Middle frontal gyrus (tissue), 1 donor: Measurements from ENCODE around the gene MARCHF9.
"Not testable (repeated sequence)": the region's sequence is repeated elsewhere in the genome, so short reads cannot be mapped to it uniquely, and the experiment has no call there.

Experiments used
- DNase-seq: peaks from one replicate; pipeline ENCODE4 v3.0.0-alpha.2; 2015; ENCODE audit warnings: low spot score; ENCODE audit errors: extremely low spot score

MARCHF9 gene

GRCh38 chr12:57754411-57755193, at the start of gene MARCHF9:
Gene MARCHF9 (plus strand): TSS chr12:57755103. CDS start chr12:57755529, 426 bp downstream.
- DNase-seq, result no peak

GRCh38 chr12:57707250-57707649, 47.7 kb upstream of the MARCHF9 start:
- no peak for DNase-seq

- DNase-seq, result no peak
Measured at GRCh38 chr12:57708296-57708695, 46.6 kb upstream of the MARCHF9 start.

DNA sequence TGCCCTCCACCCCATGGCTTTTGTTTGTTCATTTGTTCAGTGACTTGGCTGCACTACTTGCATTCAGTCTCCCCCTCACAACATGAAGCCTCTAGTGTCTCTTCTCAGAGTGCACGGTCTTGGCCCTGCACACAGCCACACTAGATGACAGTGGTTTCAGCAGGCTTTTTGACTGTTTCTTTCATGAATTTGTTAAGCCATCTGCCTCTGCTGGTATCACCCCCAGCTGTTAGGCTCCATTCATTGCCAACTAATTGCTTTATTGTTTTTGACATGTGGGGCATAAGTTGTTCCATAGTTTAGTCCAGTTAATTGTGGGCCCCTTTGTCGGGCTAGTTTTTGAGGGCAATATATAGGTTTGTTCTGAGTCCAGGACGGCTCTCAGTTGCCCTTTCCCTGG, 42.2 kb upstream of the MARCHF9 start:
- no peak for DNase-seq

GRCh38 chr12:57713209-57713608, 41.7 kb upstream of the MARCHF9 start:
- DNase-seq, result no peak

GRCh38 chr12:57715036-57715748, 39.7 kb upstream of the MARCHF9 start:
- not testable (repeated sequence) for DNase-seq

- DNase-seq, result no peak
Measured at GRCh38 chr12:57715786-57716185, 39.1 kb upstream of the MARCHF9 start.

GRCh38 chr12:57716305-57716704, 38.6 kb upstream of the MARCHF9 start:
- DNase-seq, result no peak

GRCh38 chr12:57717131-57717530, 37.8 kb upstream of the MARCHF9 start:
- no peak for DNase-seq

DNA sequence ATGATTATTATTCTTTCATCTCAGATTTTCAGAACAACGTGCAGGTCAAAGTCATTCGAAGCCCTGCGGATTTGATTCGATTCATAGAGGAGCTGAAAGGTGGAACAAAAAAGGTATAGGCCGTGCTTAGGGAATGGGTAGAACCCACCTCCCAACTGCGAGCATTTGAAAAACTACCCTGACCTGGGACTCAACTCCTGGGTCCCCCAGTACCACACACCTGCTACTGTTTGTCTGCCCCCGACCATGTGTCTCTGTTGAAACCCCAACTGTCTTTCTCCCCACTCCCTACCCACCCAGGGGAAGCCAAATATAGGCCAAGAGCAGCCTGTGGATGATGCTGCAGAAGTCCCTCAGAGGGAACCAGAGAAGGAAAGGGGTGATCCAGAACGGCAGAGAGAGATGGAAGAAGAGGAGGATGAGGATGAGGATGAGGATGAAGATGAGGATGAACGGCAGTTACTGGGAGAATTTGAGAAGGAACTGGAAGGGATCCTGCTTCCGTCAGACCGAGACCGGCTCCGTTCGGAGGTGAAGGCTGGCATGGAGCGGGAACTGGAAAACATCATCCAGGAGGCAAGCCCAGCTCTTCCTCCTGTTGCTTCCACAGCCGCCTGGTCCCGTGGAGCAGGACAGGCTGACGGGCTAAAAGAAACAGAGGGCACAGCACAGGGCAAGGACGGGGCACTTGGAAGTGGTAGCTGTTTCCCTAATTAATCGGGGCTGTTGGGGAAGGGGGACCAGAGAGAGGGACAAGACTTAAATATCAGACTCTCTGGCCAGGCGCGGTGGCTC, 36.9 kb upstream of the MARCHF9 start:
- DNase-seq, result no peak

GRCh38 chr12:57718641-57719528, 36.0 kb upstream of the MARCHF9 start:
- DNase-seq, result no peak

DNA sequence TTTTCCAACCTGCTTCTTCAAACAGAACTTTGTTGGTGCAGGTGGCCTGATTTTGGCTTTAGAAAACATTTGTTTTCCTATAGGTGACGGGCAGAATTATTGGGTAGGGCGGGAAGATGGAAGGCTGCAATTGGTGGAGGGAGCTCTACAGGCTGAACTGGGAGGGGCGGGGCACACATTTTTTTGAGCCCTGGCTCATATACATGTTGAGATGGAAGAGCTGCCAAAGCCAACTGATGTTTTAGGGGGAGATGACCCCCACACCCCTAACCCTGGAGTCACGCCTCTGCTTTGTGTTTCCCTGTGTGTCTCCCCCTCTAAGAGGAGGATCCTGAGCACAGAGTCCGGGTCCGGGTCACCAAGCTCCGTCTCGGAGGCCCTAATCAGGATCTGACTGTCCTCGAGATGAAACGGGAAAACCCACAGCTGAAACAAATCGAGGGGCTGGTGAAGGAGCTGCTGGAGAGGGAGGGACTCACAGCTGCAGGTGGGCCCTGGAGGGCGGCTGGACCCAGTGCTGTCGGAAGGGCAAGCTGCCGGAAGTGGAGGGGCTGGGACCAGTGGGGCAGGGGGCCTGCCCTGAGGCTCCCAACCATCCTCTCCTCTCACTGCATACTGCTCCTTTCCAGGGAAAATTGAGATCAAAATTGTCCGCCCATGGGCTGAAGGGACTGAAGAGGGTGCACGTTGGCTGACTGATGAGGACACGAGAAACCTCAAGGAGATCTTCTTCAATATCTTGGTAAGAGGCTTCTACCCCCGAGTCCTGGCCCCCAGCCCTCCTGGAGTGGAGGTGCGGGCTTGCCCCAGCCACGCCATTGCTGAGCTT, 34.9 kb upstream of the MARCHF9 start:
- DNase-seq, result no peak

DNA sequence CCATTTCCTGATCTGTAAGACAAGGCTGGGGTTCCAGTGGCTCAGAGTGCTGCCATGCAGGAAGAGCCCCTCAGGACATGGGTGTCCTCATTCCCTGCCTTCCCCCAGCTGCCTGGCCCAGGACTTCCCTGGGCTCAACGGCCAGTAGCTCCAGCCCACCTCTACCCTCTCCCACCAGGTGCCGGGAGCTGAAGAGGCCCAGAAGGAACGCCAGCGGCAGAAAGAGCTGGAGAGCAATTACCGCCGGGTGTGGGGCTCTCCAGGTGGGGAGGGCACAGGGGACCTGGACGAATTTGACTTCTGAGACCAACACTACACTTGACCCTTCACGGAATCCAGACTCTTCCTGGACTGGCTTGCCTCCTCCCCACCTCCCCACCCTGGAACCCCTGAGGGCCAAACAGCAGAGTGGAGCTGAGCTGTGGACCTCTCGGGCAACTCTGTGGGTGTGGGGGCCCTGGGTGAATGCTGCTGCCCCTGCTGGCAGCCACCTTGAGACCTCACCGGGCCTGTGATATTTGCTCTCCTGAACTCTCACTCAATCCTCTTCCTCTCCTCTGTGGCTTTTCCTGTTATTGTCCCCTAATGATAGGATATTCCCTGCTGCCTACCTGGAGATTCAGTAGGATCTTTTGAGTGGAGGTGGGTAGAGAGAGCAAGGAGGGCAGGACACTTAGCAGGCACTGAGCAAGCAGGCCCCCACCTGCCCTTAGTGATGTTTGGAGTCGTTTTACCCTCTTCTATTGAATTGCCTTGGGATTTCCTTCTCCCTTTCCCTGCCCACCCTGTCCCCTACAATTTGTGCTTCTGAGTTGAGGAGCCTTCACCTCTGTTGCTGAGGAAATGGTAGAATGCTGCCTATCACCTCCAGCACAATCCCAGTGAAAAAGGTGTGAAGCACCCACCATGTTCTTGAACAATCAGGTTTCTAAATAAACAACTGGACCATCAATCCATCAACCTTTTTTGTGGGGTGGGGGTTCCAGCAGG, 34.0 kb upstream of the MARCHF9 start:
- DNase-seq, result no peak

DNA sequence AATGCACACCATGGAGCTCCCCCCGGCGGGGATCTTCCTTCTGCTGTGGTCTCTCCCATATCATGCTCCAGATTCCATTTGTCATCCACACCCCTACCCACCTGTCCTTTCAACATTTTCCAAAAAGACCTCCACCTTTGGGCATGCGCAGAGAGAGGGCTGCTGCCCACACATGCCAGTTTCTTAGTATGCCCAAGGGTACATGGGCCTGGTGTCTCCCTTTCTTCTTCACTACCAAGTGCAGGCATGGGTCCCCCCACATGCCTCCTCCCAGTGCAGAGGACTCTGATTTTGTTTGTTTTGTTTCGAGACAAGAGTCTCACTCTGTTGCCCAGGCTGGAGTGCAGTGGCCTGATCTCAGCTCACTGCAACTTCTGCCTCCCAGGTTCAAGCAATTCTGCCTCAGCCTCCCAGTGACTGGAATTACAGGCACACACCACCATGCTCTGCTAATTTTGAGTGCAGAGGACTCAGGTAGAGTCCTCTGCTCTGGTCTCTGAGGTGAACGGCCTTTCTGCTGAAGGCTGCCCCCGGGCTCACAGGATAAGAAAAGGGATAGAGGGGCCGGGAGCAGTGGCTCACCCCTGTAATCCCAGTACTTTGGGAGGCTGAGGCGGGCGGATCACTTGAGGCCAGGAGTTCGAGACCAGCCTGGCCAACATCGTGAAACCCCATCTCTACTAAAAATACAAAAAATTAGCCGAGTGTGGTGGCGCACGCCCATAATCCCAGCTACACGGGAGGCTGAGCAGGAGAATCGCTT, 32.9 kb upstream of the MARCHF9 start:
- not testable (repeated sequence) for DNase-seq

DNA sequence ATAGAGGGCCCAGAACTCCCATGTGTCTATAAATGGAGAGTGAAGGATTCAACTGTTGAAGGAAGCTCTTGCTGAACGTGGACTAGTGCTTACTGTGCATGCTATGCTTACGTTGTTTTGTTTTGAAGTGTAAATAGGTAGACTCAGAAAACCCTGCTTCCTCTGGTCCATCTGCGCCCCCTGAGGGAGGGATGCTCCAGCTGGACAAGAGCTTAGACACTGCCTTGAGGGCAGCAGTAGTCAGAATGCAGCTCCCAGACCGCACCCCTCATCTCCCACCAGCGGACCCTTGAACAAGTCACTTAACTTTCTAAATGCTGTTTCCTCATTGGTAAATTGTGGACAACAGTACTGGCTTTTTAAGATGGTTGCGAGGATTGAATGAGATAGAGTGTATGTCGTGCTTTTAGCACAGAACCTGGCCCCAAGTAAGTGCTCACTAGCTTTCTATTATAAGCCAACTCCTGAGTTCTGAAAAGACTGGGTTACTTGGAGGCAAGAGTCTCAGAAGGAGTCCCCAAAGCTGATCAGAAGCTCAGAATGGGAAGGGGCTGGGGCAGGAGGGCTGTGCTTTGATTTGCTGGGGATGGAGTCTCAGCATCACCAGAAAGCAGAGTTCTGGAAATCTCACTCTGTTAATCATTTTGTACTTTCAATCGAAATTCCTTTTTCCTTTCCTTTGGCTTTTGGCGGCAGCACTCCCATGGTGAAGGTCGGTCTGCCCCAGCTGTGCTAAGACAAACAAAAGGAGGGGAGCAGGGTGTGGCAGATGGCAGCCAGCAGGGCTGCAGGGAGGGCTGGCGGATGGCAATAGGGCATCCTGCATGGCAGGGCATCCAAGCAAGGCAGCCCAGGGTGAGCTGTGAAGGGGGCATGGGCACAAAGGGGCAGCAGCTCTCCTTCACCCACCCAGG, 31.9 kb upstream of the MARCHF9 start:
- no peak for DNase-seq

DNA sequence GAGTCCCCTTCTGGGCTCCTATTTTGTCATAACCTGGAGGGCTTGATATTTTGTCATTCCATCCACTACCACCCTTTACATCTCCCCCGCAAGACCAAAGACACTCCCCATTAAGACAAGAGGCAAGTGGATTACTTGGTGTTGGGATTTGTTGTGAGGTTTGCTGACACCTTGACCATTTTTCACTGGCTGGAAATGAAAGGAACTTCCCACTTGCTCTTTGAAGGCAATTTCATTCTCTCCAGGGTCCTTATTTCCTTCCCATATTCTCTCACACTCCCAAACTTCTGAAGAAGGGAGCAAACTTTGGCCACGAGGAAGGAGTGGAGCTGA, 31.3 kb upstream of the MARCHF9 start:
- DNase-seq, result no peak
